OCI-LY3 (cell line): ENCODE data around the gene FGD2.

Experiments used
- H2AFZ ChIP-seq: fragments of 200-600, 300-600 bp; shearing (Covaris generic); 2 replicates; pipeline ENCODE4 v1.6.0; 2014; ENCODE audit warnings: antibody characterized with exemption, low read depth, low read length
- H3K27ac ChIP-seq: fragments of 200-600, 300-600 bp; sonication (generic); 2 replicates; pipeline ENCODE4 v1.5.1; 2014; ENCODE audit warnings: mild to moderate bottlenecking, low read length, moderate library complexity, mixed read lengths
- H3K27me3 ChIP-seq: fragments of 200-600, 300-600 bp; sonication (generic); 2 replicates; pipeline ENCODE4 v1.6.1; 2014; ENCODE audit warnings: low read depth, low read length, mixed read lengths
- H3K36me3 ChIP-seq: fragments of 200-600, 300-600 bp; sonication (generic); replicated peaks from 2 replicates; pipeline ENCODE3; 2014; ENCODE audit warnings: low read depth, low read length, mixed read lengths
- H3K4me1 ChIP-seq: fragments of 300-600, 200-600 bp; sonication (generic); 2 replicates; pipeline ENCODE4 v1.6.1; 2014; ENCODE audit warnings: low read length, mixed read lengths
- H3K4me2 ChIP-seq: fragments of 200-600, 300-600 bp; sonication (generic); 2 replicates; pipeline ENCODE4 v1.6.1; 2014; ENCODE audit warnings: low read length, mixed read lengths
- H3K4me3 ChIP-seq: fragments of 300-600, 200-600 bp; sonication (generic); 2 replicates; pipeline ENCODE4 v1.5.1; 2014; ENCODE audit warnings: antibody characterized with exemption, mild to moderate bottlenecking, low read length, moderate library complexity
- H3K79me2 ChIP-seq: fragments of 300-600, 200-600 bp; shearing (Covaris generic); 2 replicates; pipeline ENCODE4 v1.6.1; 2014; ENCODE audit warnings: mild to moderate bottlenecking, low read length, mixed read lengths
- H3K9ac ChIP-seq: fragments of 300-600, 200-600 bp; shearing (Covaris generic); 2 replicates; pipeline ENCODE4 v1.6.0; 2014; ENCODE audit warnings: mild to moderate bottlenecking, low read length, moderate library complexity
- H3K9me3 ChIP-seq: fragments of 200-600, 300-600 bp; shearing (Covaris generic); 2 replicates; pipeline ENCODE4 v1.6.1; 2014; ENCODE audit warnings: low read length, mixed read lengths; ENCODE audit not compliant: insufficient read depth
- H4K20me1 ChIP-seq: fragments of 200-600, 300-600 bp; sonication (generic); 2 replicates; pipeline ENCODE4 v1.6.1; 2016; ENCODE audit warnings: low read length, mixed read lengths; ENCODE audit not compliant: insufficient read depth
- CTCF ChIP-seq: fragments of 200-600, 300-600 bp; sonication (generic); IDR thresholded peaks from 2 replicates; pipeline ENCODE4 v1.5.1; 2014; ENCODE audit warnings: antibody characterized with exemption, low read length, low read depth
- EZH2phosphoT487 ChIP-seq: fragments of 200-600 bp; shearing (Covaris generic); IDR thresholded peaks from 2 replicates; pipeline ENCODE4 v1.6.1; 2018; ENCODE audit warnings: antibody characterized with exemption, mixed run types, low read depth

The FGD2 gene

GRCh38 chr6:36976509-36976908 is 28.9 kb upstream of the FGD2 start:
- peaks cover 25% of the 10 kb centered on the region for H4K20me1 ChIP-seq

GRCh38 chr6:36976931-36977330 is 28.5 kb upstream of the FGD2 start:
- Histone ChIP-seq H3K36me3 (peaks cover 64% of the 10 kb centered on the region), H3K9ac (no peak overlapping the region), H3K27me3 (no peaks in the 10 kb centered on the region), H3K79me2 (peaks cover 31% of the 10 kb centered on the region), H3K27ac (no peak overlapping the region), H4K20me1 (peaks cover 29% of the 10 kb centered on the region), H3K9me3 (no peaks in the 10 kb centered on the region), H3K4me2 (no peak overlapping the region), H2AFZ (no peak overlapping the region), H3K4me3 (no peak overlapping the region), H3K4me1 (no peaks in the 10 kb centered on the region)
- TF ChIP-seq CTCF (no peak), EZH2phosphoT487 (no peak)

More at GRCh38 chr6:36976509-36976908, 28.9 kb upstream of the FGD2 start:
- H3K36me3 ChIP-seq, result peaks cover 68% of the 10 kb centered on the region
- no peaks in the 10 kb centered on the region for H3K4me1 ChIP-seq
- TF ChIP-seq CTCF (no peak), EZH2phosphoT487 (no peak)
- no peak overlapping the region for H3K4me2 ChIP-seq
- H3K27me3 ChIP-seq, result no peaks in the 10 kb centered on the region
- no peak overlapping the region for H3K4me3 ChIP-seq
- H2AFZ ChIP-seq, result no peak overlapping the region
- peaks cover 27% of the 10 kb centered on the region for H3K79me2 ChIP-seq
- H3K9ac ChIP-seq, result no peak overlapping the region
- no peak overlapping the region for H3K27ac ChIP-seq
- no peaks in the 10 kb centered on the region for H3K9me3 ChIP-seq

- Histone ChIP-seq H3K4me2 (no peak overlapping the region), H3K27ac (no peak overlapping the region), H3K27me3 (no peaks in the 10 kb centered on the region), H4K20me1 (peaks cover 31% of the 10 kb centered on the region), H3K36me3 (peaks cover 58% of the 10 kb centered on the region), H3K4me1 (no peaks in the 10 kb centered on the region), H2AFZ (no peak overlapping the region), H3K9ac (no peak overlapping the region), H3K9me3 (no peaks in the 10 kb centered on the region), H3K79me2 (peaks cover 35% of the 10 kb centered on the region), H3K4me3 (no peak overlapping the region)
- TF ChIP-seq EZH2phosphoT487 (no peak), CTCF (peak; percentile 96)
Measured at GRCh38 chr6:36977470-36977941, 27.9 kb upstream of the FGD2 start.

GRCh38 chr6:36978421-36979346 is 26.8 kb upstream of the FGD2 start:
- Histone ChIP-seq H3K36me3 (peaks cover 47% of the 10 kb centered on the region), H3K27me3 (no peaks in the 10 kb centered on the region), H4K20me1 (peaks cover 43% of the 10 kb centered on the region), H3K4me1 (no peaks in the 10 kb centered on the region), H3K4me2 (no peak overlapping the region), H3K79me2 (peaks cover 47% of the 10 kb centered on the region), H3K9me3 (no peaks in the 10 kb centered on the region), H3K4me3 (no peak overlapping the region), H3K9ac (no peak overlapping the region), H2AFZ (no peak overlapping the region), H3K27ac (no peak overlapping the region)
- TF ChIP-seq EZH2phosphoT487 (no peak), CTCF (no peak)
